ENCODE results near the gene PPP1R3G.

Gene PPP1R3G

GRCh38 chr6:5081955-5082354 is 3.2 kb upstream of the PPP1R3G start:
- TF ChIP-seq ZNF70 (CRISPR knock-in tag; IDR thresholded peaks at IDR 0.05), result no peak
- no peak for TF ChIP-seq OSR1 (CRISPR knock-in tag; IDR thresholded peaks at IDR 0.05)
- no peak for TF ChIP-seq RARB (CRISPR knock-in tag; IDR thresholded peaks at IDR 0.05)
- TF ChIP-seq SNAI2 (CRISPR knock-in tag; IDR thresholded peaks at IDR 0.05), result no peak
- no peak for TF ChIP-seq GLIS3 (CRISPR knock-in tag; IDR thresholded peaks at IDR 0.05)
- no peak for TF ChIP-seq PPARA (CRISPR knock-in tag; IDR thresholded peaks at IDR 0.05; ENCODE audit: borderline replicate concordance)
- TF ChIP-seq TSHZ2 (CRISPR knock-in tag; IDR thresholded peaks at IDR 0.05), result no peak
- no peak for TF ChIP-seq ZNF8 (CRISPR knock-in tag; IDR thresholded peaks at IDR 0.05)
- no peak for TF ChIP-seq ESRRG (CRISPR knock-in tag; IDR thresholded peaks at IDR 0.05)
- no peak for TF ChIP-seq TOX (CRISPR knock-in tag; IDR thresholded peaks at IDR 0.05; ENCODE audit: borderline replicate concordance)
- no peak for TF ChIP-seq ZNF565 (CRISPR knock-in tag; conservative IDR thresholded peaks at IDR 0.05; ENCODE audit: low read depth)
- no peak for TF ChIP-seq ZC3H10 (CRISPR knock-in tag; IDR thresholded peaks at IDR 0.05)
- no peak for TF ChIP-seq BACH2 (CRISPR knock-in tag; IDR thresholded peaks at IDR 0.05; ENCODE audit: borderline replicate concordance)
- no peak for TF ChIP-seq ZFP3 (CRISPR knock-in tag; IDR thresholded peaks at IDR 0.05)
- TF ChIP-seq ARNTL (CRISPR knock-in tag; IDR thresholded peaks at IDR 0.05; ENCODE audit: borderline replicate concordance, low read depth), result no peak
- TF ChIP-seq, protein P1, sequence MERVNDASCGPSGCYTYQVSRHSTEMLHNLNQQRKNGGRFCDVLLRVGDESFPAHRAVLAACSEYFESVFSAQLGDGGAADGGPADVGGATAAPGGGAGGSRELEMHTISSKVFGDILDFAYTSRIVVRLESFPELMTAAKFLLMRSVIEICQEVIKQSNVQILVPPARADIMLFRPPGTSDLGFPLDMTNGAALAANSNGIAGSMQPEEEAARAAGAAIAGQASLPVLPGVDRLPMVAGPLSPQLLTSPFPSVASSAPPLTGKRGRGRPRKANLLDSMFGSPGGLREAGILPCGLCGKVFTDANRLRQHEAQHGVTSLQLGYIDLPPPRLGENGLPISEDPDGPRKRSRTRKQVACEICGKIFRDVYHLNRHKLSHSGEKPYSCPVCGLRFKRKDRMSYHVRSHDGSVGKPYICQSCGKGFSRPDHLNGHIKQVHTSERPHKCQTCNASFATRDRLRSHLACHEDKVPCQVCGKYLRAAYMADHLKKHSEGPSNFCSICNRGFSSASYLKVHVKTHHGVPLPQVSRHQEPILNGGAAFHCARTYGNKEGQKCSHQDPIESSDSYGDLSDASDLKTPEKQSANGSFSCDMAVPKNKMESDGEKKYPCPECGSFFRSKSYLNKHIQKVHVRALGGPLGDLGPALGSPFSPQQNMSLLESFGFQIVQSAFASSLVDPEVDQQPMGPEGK (CRISPR knock-in tag; IDR thresholded peaks at IDR 0.05; ENCODE audit: borderline replicate concordance), result no peak
- no peak for ATAC-seq

DNA sequence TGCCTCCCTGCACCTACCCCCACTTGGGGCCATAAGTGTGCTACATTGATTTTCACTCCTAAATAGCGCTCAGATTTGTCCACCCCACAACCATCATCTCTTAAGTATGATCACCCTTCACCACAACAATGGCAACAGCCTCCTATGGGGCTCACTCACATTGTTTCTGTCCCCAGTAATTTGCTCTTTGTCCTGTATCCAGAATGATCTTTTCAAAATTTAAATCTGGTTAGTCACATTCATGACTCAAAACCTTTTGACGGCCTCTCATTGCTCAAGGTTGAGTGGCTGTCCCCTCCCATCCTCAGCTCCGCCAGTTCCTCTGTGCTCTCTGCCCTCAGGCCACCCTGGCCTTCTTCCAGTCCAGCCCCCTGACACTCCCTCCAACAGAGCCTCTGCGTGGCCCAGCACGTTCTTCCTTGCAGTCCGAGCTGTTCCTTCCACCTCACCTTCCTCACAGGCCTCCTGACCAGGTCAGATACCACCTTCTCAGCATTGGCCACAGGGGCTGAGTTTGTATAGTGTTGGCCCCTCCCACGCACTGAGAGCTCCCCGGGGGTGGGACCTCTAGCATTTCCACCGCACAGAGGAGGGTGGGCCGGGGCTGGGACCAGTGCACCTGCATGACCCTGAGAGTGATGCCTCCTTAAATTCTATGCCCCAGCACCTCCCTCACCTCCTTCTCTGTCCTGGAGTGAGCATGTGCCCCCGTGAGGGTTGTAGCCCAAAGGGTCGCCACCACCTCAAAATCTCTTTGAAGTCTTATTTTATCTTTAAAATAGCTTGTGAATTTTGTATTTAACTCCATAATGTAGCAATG is 2.4 kb upstream of the PPP1R3G start:
- ATAC-seq, result no peak
- TF ChIP-seq GLIS3 (CRISPR knock-in tag; IDR thresholded peaks at IDR 0.05) (no peak), ZNF8 (CRISPR knock-in tag; IDR thresholded peaks at IDR 0.05) (no peak), SNAI2 (CRISPR knock-in tag; IDR thresholded peaks at IDR 0.05) (no peak), TCF4 (CRISPR knock-in tag; IDR thresholded peaks at IDR 0.05; ENCODE audit: borderline replicate concordance) (no peak), ZFP30 (CRISPR knock-in tag; IDR thresholded peaks at IDR 0.05) (no peak), PPARA (CRISPR knock-in tag; IDR thresholded peaks at IDR 0.05; ENCODE audit: borderline replicate concordance) (no peak), RARB (CRISPR knock-in tag; IDR thresholded peaks at IDR 0.05) (no peak), ESRRG (CRISPR knock-in tag; IDR thresholded peaks at IDR 0.05) (no peak), ZFP3 (CRISPR knock-in tag; IDR thresholded peaks at IDR 0.05) (no peak), CSDC2 (CRISPR knock-in tag; IDR thresholded peaks at IDR 0.05) (no peak), ZNF565 (CRISPR knock-in tag; conservative IDR thresholded peaks at IDR 0.05; ENCODE audit: low read depth) (no peak), OSR1 (CRISPR knock-in tag; IDR thresholded peaks at IDR 0.05) (no peak), TSHZ2 (CRISPR knock-in tag; IDR thresholded peaks at IDR 0.05) (no peak), ARNTL (CRISPR knock-in tag; IDR thresholded peaks at IDR 0.05; ENCODE audit: borderline replicate concordance, low read depth) (no peak), ISL1 (CRISPR knock-in tag; IDR thresholded peaks at IDR 0.05) (no peak)
- TF ChIP-seq, protein P2, sequence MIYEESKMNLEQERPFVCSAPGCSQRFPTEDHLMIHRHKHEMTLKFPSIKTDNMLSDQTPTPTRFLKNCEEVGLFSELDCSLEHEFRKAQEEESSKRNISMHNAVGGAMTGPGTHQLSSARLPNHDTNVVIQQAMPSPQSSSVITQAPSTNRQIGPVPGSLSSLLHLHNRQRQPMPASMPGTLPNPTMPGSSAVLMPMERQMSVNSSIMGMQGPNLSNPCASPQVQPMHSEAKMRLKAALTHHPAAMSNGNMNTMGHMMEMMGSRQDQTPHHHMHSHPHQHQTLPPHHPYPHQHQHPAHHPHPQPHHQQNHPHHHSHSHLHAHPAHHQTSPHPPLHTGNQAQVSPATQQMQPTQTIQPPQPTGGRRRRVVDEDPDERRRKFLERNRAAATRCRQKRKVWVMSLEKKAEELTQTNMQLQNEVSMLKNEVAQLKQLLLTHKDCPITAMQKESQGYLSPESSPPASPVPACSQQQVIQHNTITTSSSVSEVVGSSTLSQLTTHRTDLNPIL (CRISPR knock-in tag; IDR thresholded peaks at IDR 0.05; ENCODE audit: low read depth), result no peak
- TF ChIP-seq, protein P1 (CRISPR knock-in tag; IDR thresholded peaks at IDR 0.05; ENCODE audit: borderline replicate concordance), result no peak
- TF ChIP-seq, protein P3, sequence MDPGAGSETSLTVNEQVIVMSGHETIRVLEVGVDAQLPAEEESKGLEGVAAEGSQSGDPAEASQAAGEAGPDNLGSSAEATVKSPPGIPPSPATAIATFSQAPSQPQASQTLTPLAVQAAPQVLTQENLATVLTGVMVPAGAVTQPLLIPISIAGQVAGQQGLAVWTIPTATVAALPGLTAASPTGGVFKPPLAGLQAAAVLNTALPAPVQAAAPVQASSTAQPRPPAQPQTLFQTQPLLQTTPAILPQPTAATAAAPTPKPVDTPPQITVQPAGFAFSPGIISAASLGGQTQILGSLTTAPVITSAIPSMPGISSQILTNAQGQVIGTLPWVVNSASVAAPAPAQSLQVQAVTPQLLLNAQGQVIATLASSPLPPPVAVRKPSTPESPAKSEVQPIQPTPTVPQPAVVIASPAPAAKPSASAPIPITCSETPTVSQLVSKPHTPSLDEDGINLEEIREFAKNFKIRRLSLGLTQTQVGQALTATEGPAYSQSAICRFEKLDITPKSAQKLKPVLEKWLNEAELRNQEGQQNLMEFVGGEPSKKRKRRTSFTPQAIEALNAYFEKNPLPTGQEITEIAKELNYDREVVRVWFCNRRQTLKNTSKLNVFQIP (CRISPR knock-in tag; IDR thresholded peaks at IDR 0.05; ENCODE audit: borderline replicate concordance, low read depth), result no peak

Data from SK-N-SH treated with all-trans-retinoic acid at 6 μM for 48 hours (cell line).